CD4-positive, CD25-positive, alpha-beta regulatory T cell (primary cell): ENCODE data around the gene PSEN1. TPM values are rescaled to one million over a fixed set of nuclear protein-coding genes. Genes with fewer than 3 reads are reported as not detected.
A peak's percentile ranks its signal among the peaks of the same experiment; 100 is the strongest.

ENCODE experiments used
- ATAC-seq, 2 donors: fragments of 150-1000 bp; cut with Tn5 transposase; one replicate each; pipeline ENCODE4 v1.10.0; 2021; ENCODE audit warnings: low read depth in 2 of 2, moderate number of reproducible peaks in 2 of 2, moderate library complexity in 1 of 2
- DNase-seq, 3 donors: peaks; one replicate each; pipeline versions ENCODE4 v3.0.0 to v3.0.0-alpha.2; 2012 to 2022; ENCODE audit warnings: mixed read lengths in 1 of 3
- H3K27ac ChIP-seq: one replicate; pipeline ENCODE4 v1.7.0; 2013; ENCODE audit warnings: mild to moderate bottlenecking, low read length; ENCODE audit not compliant: insufficient read depth, poor library complexity, severe bottlenecking
- H3K27me3 ChIP-seq: one replicate; pipeline ENCODE4 v1.7.0; 2013; ENCODE audit warnings: low read length; ENCODE audit not compliant: control insufficient read depth, insufficient read depth
- H3K36me3 ChIP-seq: one replicate; pipeline ENCODE4 v1.7.0; 2013; ENCODE audit warnings: mild to moderate bottlenecking, low read length, moderate library complexity; ENCODE audit not compliant: control insufficient read depth, insufficient read depth
- H3K4me1 ChIP-seq: 2 replicates; pipeline ENCODE4 v1.7.0; 2013; ENCODE audit warnings: mild to moderate bottlenecking, low read length; ENCODE audit not compliant: insufficient read depth, control insufficient read depth, poor library complexity, severe bottlenecking
- H3K4me3 ChIP-seq: one replicate; pipeline ENCODE4 v1.7.0; 2013; ENCODE audit warnings: low read depth, mild to moderate bottlenecking, low read length, moderate library complexity
- H3K9me3 ChIP-seq, 2 experiments: 1 replicate in 1 of 2; 2 replicates in 1 of 2; pipeline ENCODE4 v1.7.0; 2013; ENCODE audit warnings: low read length in 2 of 2, mild to moderate bottlenecking in 1 of 2, moderate library complexity in 1 of 2; ENCODE audit not compliant: control insufficient read depth in 2 of 2
- H3K27ac Mint-ChIP-seq, 3 donors: one replicate each; pipeline ENCODE4 v1.8.0; 2020 to 2022; ENCODE audit warnings: mild to moderate bottlenecking in 3 of 3, mixed read lengths in 3 of 3, moderate library complexity in 2 of 3
- H3K27me3 Mint-ChIP-seq: one replicate; pipeline ENCODE4 v1.8.0; 2022; ENCODE audit warnings: mild to moderate bottlenecking, mixed read lengths
- H3K36me3 Mint-ChIP-seq: one replicate; pipeline ENCODE4 v1.8.0; 2020; ENCODE audit warnings: mixed read lengths
- H3K4me1 Mint-ChIP-seq, 4 donors: one replicate each; pipeline ENCODE4 v1.8.0; 2020 to 2022; ENCODE audit warnings: mixed read lengths in 4 of 4, mild to moderate bottlenecking in 1 of 4
- H3K4me3 Mint-ChIP-seq, 4 donors: one replicate each; pipeline ENCODE4 v1.8.0; 2020 to 2022; ENCODE audit warnings: mild to moderate bottlenecking in 4 of 4, mixed read lengths in 4 of 4, moderate library complexity in 3 of 4
- H3K9me3 Mint-ChIP-seq, 7 donors: one replicate each; pipeline ENCODE4 v1.8.0; 2020 to 2022; ENCODE audit warnings: mixed read lengths in 7 of 7, mild to moderate bottlenecking in 3 of 7, moderate library complexity in 2 of 7
- polyA plus RNA-seq, 4 donors: library from polyadenylated mRNA; unstranded; fragments of 300-500 nt; fragmentation: Illumina TruSeq; gene quantifications; one replicate each; pipeline ENCODE4 v1.2.3, GENCODE V29; 2021
- total RNA-seq: library from RNA; stranded (reverse); gene quantifications from one replicate; pipeline ENCODE4 v1.2.3, GENCODE V29; 2022

PSEN1 gene
- total and polyA plus RNA-seq, 5 donors from 2014 or later, result 36.6 to 47.5 (median 44.0) TPM

- ATAC-seq, result peak in 1 of 2 donors; percentile 10
These were observed 95.9 kb downstream of the PSEN1 start for GRCh38 chr14:73231981-73232851.

GRCh38 chr14:73232984-73233383 is 96.7 kb downstream of the PSEN1 start:
- DNase-seq (no peak), ATAC-seq (no peak)
- Mint-ChIP-seq H3K27me3 (peaks cover 46% of the 10 kb centered on the region), H3K27ac (no peak overlapping the region), H3K4me3 (no peak overlapping the region), H3K36me3 (peaks cover 15% of the 10 kb centered on the region), H3K4me1 (peaks cover 0 to 10% (median 7%) of the 10 kb centered on the region in 4 donors), H3K9me3 (peaks cover 0 to 4% (median 0%) of the 10 kb centered on the region in 7 donors)
- Histone ChIP-seq H3K36me3 (no peaks in the 10 kb centered on the region), H3K4me3 (no peak overlapping the region), H3K4me1 (peaks cover 11% of the 10 kb centered on the region), H3K9me3 (no peaks in the 10 kb centered on the region), H3K27ac (no peak overlapping the region), H3K27me3 (peaks cover 16% of the 10 kb centered on the region)

More at GRCh38 chr14:73231981-73232851, 95.9 kb downstream of the PSEN1 start:
- peaks cover 3% of the 10 kb centered on the region for H3K4me1 ChIP-seq
- peaks cover 16% of the 10 kb centered on the region for H3K27me3 ChIP-seq
- Mint-ChIP-seq H3K36me3 (peaks cover 15% of the 10 kb centered on the region), H3K27me3 (peaks cover 45% of the 10 kb centered on the region), H3K9me3 (peaks cover 0 to 4% (median 0%) of the 10 kb centered on the region in 7 donors), H3K4me1 (peaks cover 0 to 10% (median 7%) of the 10 kb centered on the region in 4 donors), H3K4me3 (no peak overlapping the region), H3K27ac (no peak overlapping the region)
- no peak overlapping the region for H3K4me3 ChIP-seq
- peak in 1 of 3 donors; percentile 16 for DNase-seq
- no peaks in the 10 kb centered on the region for H3K36me3 ChIP-seq
- no peaks in the 10 kb centered on the region for H3K9me3 ChIP-seq
- H3K27ac ChIP-seq, result no peak overlapping the region

GRCh38 chr14:73233564-73233963 is 97.3 kb downstream of the PSEN1 start:
- peaks cover 14% of the 10 kb centered on the region for H3K36me3 Mint-ChIP-seq
- Histone ChIP-seq H3K27ac (no peak overlapping the region), H3K4me1 (peaks cover 16% of the 10 kb centered on the region), H3K4me3 (no peak overlapping the region), H3K27me3 (peaks cover 18% of the 10 kb centered on the region), H3K36me3 (no peaks in the 10 kb centered on the region), H3K9me3 (no peaks in the 10 kb centered on the region)
- H3K9me3 Mint-ChIP-seq, result peaks cover 0 to 4% (median 0%) of the 10 kb centered on the region in 7 donors
- H3K4me3 Mint-ChIP-seq, result no peak overlapping the region
- peaks cover 50% of the 10 kb centered on the region for H3K27me3 Mint-ChIP-seq
- peaks cover 0 to 13% (median 8%) of the 10 kb centered on the region in 4 donors for H3K4me1 Mint-ChIP-seq
- ATAC-seq, result no peak
- DNase-seq, result no peak
- H3K27ac Mint-ChIP-seq, result no peak overlapping the region

GRCh38 chr14:73234029-73234428 is 97.7 kb downstream of the PSEN1 start:
- H3K27me3 ChIP-seq, result peaks cover 23% of the 10 kb centered on the region
- H3K36me3 Mint-ChIP-seq, result peaks cover 9% of the 10 kb centered on the region
- H3K27ac Mint-ChIP-seq, result no peak overlapping the region

GRCh38 chr14:73234586-73235394 is 98.5 kb downstream of the PSEN1 start:
- peaks cover 16% of the 10 kb centered on the region for H3K4me1 ChIP-seq
- peaks cover 61% of the 10 kb centered on the region for H3K27me3 Mint-ChIP-seq
- H3K9me3 ChIP-seq, result no peaks in the 10 kb centered on the region
- peaks cover 25% of the 10 kb centered on the region for H3K27me3 ChIP-seq
- H3K27ac ChIP-seq, result no peak overlapping the region
- peak overlapping the region in 1 of 4 donors; percentile 52 for H3K4me3 Mint-ChIP-seq
- peaks cover 0 to 16% (median 8%) of the 10 kb centered on the region in 4 donors for H3K4me1 Mint-ChIP-seq
- H3K36me3 Mint-ChIP-seq, result peaks cover 4% of the 10 kb centered on the region
- no peaks in the 10 kb centered on the region for H3K36me3 ChIP-seq
- ATAC-seq (no peak), DNase-seq (no peak)
- no peak overlapping the region for H3K4me3 ChIP-seq
- H3K27ac Mint-ChIP-seq, result no peak overlapping the region
- peaks cover 0 to 4% (median 0%) of the 10 kb centered on the region in 7 donors for H3K9me3 Mint-ChIP-seq

More at GRCh38 chr14:73234029-73234428, 97.7 kb downstream of the PSEN1 start:
- Mint-ChIP-seq H3K4me3 (no peak overlapping the region), H3K27me3 (peaks cover 55% of the 10 kb centered on the region), H3K4me1 (peaks cover 0 to 16% (median 8%) of the 10 kb centered on the region in 4 donors), H3K9me3 (peaks cover 0 to 4% (median 0%) of the 10 kb centered on the region in 7 donors)
- Histone ChIP-seq H3K27ac (no peak overlapping the region), H3K9me3 (no peaks in the 10 kb centered on the region), H3K36me3 (no peaks in the 10 kb centered on the region), H3K4me3 (no peak overlapping the region), H3K4me1 (peaks cover 16% of the 10 kb centered on the region)
- no peak for ATAC-seq
- DNase-seq, result no peak

GRCh38 chr14:73235531-73236155 is 99.3 kb downstream of the PSEN1 start:
- H3K27me3 Mint-ChIP-seq, result peaks cover 64% of the 10 kb centered on the region
- peaks cover 0 to 18% (median 8%) of the 10 kb centered on the region in 4 donors for H3K4me1 Mint-ChIP-seq
- no peaks in the 10 kb centered on the region for H3K9me3 ChIP-seq
- peaks cover 4% of the 10 kb centered on the region for H3K36me3 Mint-ChIP-seq
- DNase-seq (no peak), ATAC-seq (no peak)
- no peak overlapping the region for H3K27ac Mint-ChIP-seq
- peaks cover 16% of the 10 kb centered on the region for H3K4me1 ChIP-seq
- H3K4me3 Mint-ChIP-seq, result peak overlapping the region in 2 of 4 donors; percentile 32 to 52
- peaks cover 25% of the 10 kb centered on the region for H3K27me3 ChIP-seq
- peaks cover 0 to 4% (median 0%) of the 10 kb centered on the region in 7 donors for H3K9me3 Mint-ChIP-seq
- H3K4me3 ChIP-seq, result no peak overlapping the region
- no peak overlapping the region for H3K27ac ChIP-seq
- H3K36me3 ChIP-seq, result no peaks in the 10 kb centered on the region

- H3K27me3 ChIP-seq, result peaks cover 25% of the 10 kb centered on the region
These were observed 99.8 kb downstream of the PSEN1 start for GRCh38 chr14:73236157-73236556.

More at GRCh38 chr14:73236157-73236556, 99.8 kb downstream of the PSEN1 start:
- Mint-ChIP-seq H3K27me3 (peaks cover 69% of the 10 kb centered on the region), H3K4me3 (peak overlapping the region in 2 of 4 donors; percentile 32 to 36), H3K9me3 (peaks cover 0 to 4% (median 0%) of the 10 kb centered on the region in 7 donors), H3K27ac (peak overlapping the region in 1 of 3 donors; percentile 16), H3K36me3 (peaks cover 4% of the 10 kb centered on the region), H3K4me1 (peaks cover 0 to 18% (median 8%) of the 10 kb centered on the region in 4 donors)
- DNase-seq (no peak), ATAC-seq (no peak)
- Histone ChIP-seq H3K36me3 (no peaks in the 10 kb centered on the region), H3K27ac (no peak overlapping the region), H3K4me1 (peaks cover 16% of the 10 kb centered on the region), H3K9me3 (no peaks in the 10 kb centered on the region), H3K4me3 (no peak overlapping the region)
